HFFc6 (cell line): Measurements from ENCODE around the gene DIRAS1. TPM values are rescaled to one million over a fixed set of nuclear protein-coding genes. Genes with fewer than 3 reads are reported as not detected.

Source experiments
- DNase-seq: peaks from one replicate; pipeline ENCODE4 v3.0.0-alpha.2; 2018
- H3K27ac Mint-ChIP-seq: 2 replicates; pipeline ENCODE4 v1.8.0; 2020; ENCODE audit warnings: mild to moderate bottlenecking, mixed read lengths
- H3K27me3 Mint-ChIP-seq: 2 replicates; pipeline ENCODE4 v1.8.0; 2021; ENCODE audit warnings: mild to moderate bottlenecking, moderate library complexity, mixed read lengths; ENCODE audit not compliant: insufficient read depth
- H3K36me3 Mint-ChIP-seq: 2 replicates; pipeline ENCODE4 v1.8.0; 2021; ENCODE audit warnings: low read depth, mixed read lengths
- H3K4me1 Mint-ChIP-seq: 2 replicates; pipeline ENCODE4 v1.8.0; 2020; ENCODE audit warnings: low read depth, mixed read lengths
- H3K4me3 Mint-ChIP-seq: 2 replicates; pipeline ENCODE4 v1.8.0; 2020; ENCODE audit warnings: mild to moderate bottlenecking, moderate library complexity, mixed read lengths
- H3K9me3 Mint-ChIP-seq: 2 replicates; pipeline ENCODE4 v1.8.0; 2020; ENCODE audit warnings: mild to moderate bottlenecking, mixed read lengths
- total RNA-seq, 6 experiments: library from RNA; stranded (reverse); fragmentation: NEBNext Ultra II Directional; extraction: Animal tissue kit (Norgen Biotek cat#: 25700); gene quantifications; 2 replicates in 1 of 6; 3 replicates in 5 of 6; pipeline ENCODE4 v1.2.3, GENCODE V29; 2021
- TF ChIP-seq, protein P1 (sequence below): fragments of 200-600 bp; sonication (generic); IDR thresholded peaks from 2 replicates; pipeline ENCODE4 v1.5.0; 2021; ENCODE audit warnings: antibody characterized with exemption, mild to moderate bottlenecking

The DIRAS1 gene
- total RNA-seq, 6 experiments from 2014 or later = 10.6 to 21.6 (median 12.7) TPM

DNA sequence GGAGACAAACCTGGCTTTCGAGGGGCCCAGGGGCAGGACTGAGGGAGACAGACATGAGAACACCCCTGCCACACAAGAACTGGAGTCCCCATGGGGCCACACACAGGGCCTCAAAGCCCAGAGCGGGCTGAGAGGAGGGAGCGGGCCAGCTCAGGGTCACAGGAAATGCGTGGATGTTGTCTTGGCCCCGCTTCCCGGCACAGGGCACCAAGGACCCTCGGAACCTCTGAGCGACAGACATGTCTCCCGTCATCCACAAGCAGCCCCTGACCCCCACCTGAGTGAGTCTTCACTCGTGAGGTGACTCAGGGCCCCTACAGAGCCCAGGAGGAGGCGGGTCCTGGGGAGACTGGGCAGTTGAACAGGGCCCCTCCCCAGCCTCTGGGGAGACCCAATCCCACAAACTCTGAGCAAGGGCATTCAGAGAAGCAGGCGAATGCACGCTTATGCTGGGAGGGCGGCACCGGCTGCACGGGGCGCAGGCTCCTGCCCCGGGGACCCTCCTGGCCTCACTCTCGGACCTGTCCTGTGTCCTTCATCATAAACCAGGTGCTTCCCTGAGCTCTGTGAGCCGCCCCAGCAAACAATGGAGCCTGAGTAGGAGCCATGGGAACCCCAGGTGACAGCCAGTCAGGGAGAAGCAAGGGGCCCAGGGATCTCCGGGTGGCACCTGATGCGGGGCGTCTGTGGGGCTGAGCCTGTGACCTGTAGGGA is 41.8 kb upstream of the DIRAS1 start:
- Mint-ChIP-seq H3K9me3 (no peaks in the 10 kb centered on the region), H3K36me3 (0 out of 2 replicates have a peak, but pooled peaks cover 10% of the 10 kb centered on the region), H3K4me3 (no peak overlapping the region), H3K27ac (no peak overlapping the region), H3K4me1 (no peaks in the 10 kb centered on the region), H3K27me3 (no peaks in the 10 kb centered on the region)
- no peak for DNase-seq
- TF ChIP-seq, protein P1, sequence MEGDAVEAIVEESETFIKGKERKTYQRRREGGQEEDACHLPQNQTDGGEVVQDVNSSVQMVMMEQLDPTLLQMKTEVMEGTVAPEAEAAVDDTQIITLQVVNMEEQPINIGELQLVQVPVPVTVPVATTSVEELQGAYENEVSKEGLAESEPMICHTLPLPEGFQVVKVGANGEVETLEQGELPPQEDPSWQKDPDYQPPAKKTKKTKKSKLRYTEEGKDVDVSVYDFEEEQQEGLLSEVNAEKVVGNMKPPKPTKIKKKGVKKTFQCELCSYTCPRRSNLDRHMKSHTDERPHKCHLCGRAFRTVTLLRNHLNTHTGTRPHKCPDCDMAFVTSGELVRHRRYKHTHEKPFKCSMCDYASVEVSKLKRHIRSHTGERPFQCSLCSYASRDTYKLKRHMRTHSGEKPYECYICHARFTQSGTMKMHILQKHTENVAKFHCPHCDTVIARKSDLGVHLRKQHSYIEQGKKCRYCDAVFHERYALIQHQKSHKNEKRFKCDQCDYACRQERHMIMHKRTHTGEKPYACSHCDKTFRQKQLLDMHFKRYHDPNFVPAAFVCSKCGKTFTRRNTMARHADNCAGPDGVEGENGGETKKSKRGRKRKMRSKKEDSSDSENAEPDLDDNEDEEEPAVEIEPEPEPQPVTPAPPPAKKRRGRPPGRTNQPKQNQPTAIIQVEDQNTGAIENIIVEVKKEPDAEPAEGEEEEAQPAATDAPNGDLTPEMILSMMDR = no peak

DNA sequence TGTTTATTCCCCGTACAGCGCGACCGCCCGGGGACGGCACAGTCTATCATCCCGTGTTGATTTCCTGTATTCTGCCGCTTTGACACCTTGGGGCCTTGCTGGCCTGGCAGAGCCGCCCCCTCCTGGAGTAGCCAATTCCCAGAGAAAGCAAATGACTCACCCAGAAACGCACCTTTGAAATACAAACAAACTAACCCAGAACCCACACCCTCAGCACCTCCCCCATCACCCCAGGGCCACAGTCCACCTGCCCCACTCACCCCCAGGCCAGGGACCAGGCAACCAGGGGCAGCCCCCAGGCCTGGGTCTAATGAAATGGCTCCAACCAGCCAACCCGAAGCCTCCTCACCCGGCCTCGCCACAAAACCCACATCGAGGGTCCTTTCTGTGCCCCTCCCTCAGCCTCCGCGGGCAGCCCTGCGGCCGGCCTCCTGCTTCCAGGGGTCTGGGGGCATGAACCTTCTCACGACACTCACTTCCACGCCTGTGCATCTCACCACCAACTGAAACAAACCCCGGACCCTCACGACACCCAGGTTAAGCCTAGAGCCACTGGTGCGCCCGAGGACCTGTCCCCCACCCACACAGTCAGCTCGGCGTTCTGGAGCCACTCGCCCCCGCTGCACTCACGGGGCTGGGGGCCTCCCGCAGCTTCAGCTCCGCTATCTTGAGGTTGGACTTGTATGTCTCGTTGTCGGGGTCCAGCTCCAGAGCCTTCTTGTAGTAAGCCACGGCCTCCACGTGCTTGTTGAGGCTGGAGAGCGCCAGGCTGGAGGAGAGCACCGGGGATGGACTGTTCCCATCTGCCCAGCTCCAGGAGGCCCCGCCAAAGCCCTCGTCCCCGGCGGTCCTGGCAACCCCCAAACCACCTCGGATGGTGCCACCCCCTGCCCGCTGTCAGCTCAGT is 41.0 kb upstream of the DIRAS1 start:
- Mint-ChIP-seq H3K4me3 (no peak overlapping the region), H3K4me1 (no peaks in the 10 kb centered on the region), H3K27me3 (no peaks in the 10 kb centered on the region), H3K36me3 (0 out of 2 replicates have a peak, but pooled peaks cover 10% of the 10 kb centered on the region), H3K27ac (no peak overlapping the region), H3K9me3 (no peaks in the 10 kb centered on the region)
- DNase-seq = no peak
- TF ChIP-seq, protein P1 = no peak

DNA sequence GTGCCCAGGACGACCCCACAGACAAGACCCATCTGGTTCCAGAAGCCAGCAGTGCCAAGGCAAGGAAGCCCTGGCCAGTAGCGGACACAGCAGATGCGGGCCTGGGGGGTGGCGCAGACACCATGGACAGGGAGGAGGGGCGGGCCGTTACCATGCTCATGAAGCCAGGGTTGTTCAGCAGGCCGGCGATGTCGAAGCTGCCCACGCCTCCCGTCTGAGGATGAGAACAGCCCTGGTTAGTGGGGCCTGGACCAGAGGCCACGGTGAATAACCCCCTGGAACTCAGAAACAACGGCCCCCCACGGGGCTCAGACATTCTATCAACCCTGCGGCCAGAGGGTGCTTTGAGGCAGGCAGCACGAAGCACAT is 40.1 kb upstream of the DIRAS1 start:
- Mint-ChIP-seq H3K36me3 (0 out of 2 replicates have a peak, but pooled peaks cover 10% of the 10 kb centered on the region), H3K4me1 (no peaks in the 10 kb centered on the region), H3K9me3 (no peaks in the 10 kb centered on the region), H3K27ac (no peak overlapping the region), H3K4me3 (no peak overlapping the region), H3K27me3 (no peaks in the 10 kb centered on the region)
- TF ChIP-seq, protein P1 = no peak
- no peak for DNase-seq

DNA sequence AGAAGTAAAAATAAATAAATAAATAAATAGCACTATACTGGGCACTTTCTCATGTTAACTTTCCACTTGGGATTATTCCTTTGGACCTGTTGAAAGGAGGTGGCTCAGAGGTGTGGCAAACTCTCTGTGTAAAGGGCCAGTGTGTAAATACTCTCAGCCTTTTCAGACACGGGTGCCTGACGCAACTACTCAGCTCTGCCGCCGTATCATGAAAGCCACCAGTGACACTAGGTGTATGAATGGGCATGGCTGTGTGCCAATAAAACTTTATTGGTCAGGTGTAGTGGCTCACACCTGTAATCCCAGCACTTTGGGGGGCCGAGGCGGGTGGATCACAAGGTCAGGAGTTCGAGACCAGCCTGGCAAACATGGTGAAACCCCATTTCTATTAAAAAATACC is 38.8 kb upstream of the DIRAS1 start:
- H3K27ac Mint-ChIP-seq = no peak overlapping the region
- H3K36me3 Mint-ChIP-seq = 0 out of 2 replicates have a peak, but pooled peaks cover 14% of the 10 kb centered on the region
- H3K4me3 Mint-ChIP-seq = no peak overlapping the region
- H3K9me3 Mint-ChIP-seq = no peaks in the 10 kb centered on the region
- no peaks in the 10 kb centered on the region for H3K27me3 Mint-ChIP-seq
- DNase-seq = no peak
- H3K4me1 Mint-ChIP-seq = no peaks in the 10 kb centered on the region
- TF ChIP-seq, protein P1 = no peak

DNA sequence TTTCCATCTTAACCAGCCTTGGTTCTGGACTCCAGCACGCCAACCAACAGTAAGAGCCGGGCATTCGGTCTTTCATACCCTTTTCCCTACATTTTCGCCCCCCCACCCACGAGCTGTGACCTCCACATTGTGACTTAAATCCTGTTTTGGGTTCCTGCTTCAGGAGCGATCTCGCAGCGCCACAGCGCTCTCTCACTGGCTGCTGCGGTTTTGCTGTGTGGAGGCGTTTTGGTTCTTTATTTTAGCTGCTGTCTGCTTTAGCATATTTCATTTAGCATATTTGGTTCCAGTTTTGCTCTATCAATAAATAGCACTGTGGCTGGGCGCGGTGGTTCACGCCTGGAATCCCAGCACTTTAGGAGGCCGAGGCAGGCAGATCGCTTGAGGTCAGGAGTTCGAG is 38.2 kb upstream of the DIRAS1 start:
- Mint-ChIP-seq H3K27me3 (no peaks in the 10 kb centered on the region), H3K27ac (no peak overlapping the region), H3K4me3 (no peak overlapping the region), H3K4me1 (no peaks in the 10 kb centered on the region), H3K36me3 (0 out of 2 replicates have a peak, but pooled peaks cover 14% of the 10 kb centered on the region), H3K9me3 (no peaks in the 10 kb centered on the region)
- TF ChIP-seq, protein P1 = no peak
- no peak for DNase-seq
